ENCODE measurements around the gene SMOC1.

The SMOC1 gene

DNA sequence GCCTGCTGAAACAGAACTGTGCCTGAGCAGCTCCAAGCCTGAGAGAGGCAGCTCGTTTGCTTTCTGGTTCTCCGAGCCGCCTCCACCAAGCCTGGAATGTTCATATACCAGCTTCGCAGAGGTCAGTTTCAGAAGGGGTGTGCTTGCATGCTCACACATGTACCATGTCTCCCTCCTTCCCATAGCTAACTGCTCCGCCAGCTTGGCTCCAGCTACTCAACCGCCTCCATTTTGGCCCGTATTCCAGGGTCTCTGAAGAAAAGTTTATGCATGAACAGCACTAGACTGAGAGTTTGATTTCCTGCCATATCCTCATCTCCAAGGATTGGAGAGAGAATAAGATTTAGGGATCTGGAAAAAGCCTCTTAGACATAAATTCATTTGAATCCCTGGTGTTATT lies 103.7 kb downstream of the SMOC1 start:
- DNase-seq (ENCODE audit: low read depth): no peak

- no peak for DNase-seq (ENCODE audit: low read depth)
Observed at GRCh38 chr14:69983317-69983716, 104.1 kb downstream of the SMOC1 start.

- DNase-seq (ENCODE audit: low read depth): no peak
Observed at GRCh38 chr14:69985463-69985862, 106.2 kb downstream of the SMOC1 start.

DNA sequence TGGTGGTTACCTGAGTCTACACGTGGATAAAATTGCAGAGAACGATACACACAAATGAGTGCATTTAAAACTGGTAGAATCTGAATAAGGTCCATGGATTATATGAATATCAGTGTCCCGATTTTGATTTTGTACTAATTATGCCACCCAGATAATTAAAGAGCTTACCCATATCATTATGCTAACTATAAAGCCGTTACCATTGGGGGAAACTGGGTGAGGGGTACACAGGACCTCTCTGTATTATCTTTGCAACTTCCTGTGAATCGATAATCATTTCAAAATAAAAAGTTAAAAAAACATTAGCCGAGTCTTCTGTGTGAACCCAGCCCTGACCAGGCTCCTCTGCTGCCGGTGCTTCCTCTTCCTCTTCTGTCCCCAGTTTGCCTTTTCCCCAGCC lies 107.1 kb downstream of the SMOC1 start:
- no peak for DNase-seq (ENCODE audit: low read depth)

GRCh38 chr14:69987406-69988121 lies 108.3 kb downstream of the SMOC1 start:
- no peak for DNase-seq (ENCODE audit: low read depth)

DNA sequence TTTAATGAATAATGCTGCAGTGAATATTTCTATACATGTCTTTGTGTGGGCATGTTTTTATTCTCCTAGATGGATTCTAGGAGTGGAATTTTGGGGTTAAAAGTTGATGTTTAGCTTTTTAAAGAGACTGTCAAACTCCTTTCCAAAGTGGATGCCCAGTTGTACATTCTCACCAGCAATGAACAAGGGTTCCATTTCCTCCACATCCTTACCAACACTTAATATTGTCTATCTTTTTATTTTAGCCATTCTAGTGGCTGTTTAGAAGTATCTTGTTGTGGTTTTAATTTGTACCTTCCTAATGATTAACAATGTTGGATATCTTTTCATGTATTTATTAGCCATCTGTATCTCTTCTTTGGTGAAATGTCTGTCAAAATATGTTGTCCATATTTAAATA lies 109.8 kb downstream of the SMOC1 start:
- DNase-seq (ENCODE audit: low read depth): no peak

DNA sequence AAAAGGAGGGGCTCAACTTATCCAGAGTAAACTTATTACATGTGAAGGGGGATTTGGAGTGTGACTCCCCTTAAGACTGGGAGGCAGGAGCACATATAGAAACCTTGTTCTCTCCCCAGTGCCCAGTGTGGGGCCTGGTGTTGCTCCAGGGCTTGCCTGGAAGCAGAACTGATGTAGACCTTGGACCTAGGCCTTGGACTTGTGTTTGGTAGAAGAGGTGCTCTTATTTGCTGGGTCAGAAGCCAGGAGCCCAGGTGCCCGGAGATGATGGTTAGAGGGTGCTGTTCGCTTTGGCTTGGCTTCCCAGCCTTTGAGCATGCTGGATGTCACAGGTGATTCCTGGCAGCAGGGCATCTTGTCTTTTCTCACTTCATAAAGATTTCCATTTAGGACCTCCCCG lies 110.4 kb downstream of the SMOC1 start:
- no peak for DNase-seq (ENCODE audit: low read depth)

DNA sequence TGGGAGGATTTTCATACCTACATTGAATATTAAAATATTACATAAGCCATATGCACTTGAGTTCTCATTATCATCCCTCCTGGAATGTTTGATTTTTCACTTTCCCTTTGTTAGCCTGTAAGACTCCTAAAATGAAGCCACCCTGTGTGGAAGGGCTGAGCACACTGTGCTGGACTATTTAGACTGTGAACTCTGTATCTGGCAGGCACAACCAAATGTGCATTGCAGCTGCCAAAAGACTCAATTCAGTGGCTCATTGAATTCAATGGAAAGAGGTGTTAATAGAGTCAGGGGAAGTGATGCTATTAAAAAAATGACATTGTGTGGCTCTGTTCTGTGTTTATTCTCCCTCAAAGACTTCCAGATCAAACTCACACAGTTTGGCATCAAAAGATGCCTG lies 111.1 kb downstream of the SMOC1 start:
- no peak for DNase-seq (ENCODE audit: low read depth)

- DNase-seq (ENCODE audit: low read depth): no peak
Observed at GRCh38 chr14:69991422-69991821, 112.2 kb downstream of the SMOC1 start.

DNA sequence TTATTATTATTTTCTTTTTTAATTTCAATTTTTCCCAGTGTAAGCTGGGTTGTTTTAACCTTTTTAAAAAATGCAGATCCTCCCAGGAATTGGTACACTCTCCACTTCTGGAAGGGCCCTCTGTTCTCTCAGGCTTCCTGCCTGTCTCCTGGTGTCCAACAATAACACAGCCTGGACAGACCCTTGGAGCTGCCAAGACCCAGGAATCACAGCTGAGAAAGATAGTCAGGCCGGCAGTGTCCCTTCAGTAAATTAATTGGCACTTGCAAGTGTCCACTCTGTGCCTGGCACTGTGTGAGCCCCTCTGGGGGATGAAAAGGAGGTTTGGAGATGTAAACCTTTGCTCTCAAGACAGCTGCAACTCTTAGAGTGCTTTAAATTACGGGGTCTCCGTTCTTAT lies 113.3 kb downstream of the SMOC1 start:
- DNase-seq (ENCODE audit: low read depth): no peak

DNA sequence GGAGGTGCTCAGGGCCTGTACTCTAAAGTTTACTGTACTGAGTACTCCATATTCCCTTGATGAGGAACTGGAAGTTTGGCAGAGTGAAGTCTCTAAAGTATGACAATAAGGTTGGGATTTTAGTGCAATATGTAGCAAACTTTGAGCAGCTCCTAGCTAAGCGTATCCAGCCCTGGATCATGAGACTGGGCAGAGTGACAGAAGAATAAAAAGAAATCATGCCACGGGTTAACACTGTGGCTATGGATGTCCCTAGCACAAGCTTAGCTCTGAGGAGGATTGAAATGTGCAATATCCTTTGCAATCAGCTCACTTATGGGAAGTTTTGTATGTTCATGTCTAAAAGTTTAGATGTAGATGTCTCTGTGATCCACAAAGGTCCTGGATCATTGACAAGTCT lies 114.1 kb downstream of the SMOC1 start:
- no peak for DNase-seq (ENCODE audit: low read depth)

DNA sequence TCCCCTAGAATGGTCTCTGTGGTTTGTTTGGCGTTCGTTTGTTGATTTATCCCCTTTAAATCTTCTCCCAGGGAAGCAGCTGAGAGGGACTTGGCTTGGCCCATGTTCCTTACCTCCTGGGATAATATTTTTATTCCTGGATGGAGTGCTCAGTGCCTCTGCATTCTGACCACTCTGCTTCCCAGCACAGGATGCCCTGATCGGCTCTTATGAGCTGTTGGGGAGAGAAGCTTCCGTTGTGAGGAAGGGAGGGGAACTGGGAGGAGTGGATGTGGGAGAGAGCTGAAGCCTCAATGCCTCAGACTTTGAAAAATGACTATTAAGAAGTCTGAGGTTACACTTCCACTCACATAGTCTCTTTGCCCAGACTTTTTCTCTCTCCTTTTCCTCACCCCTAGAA lies 114.8 kb downstream of the SMOC1 start:
- no peak for DNase-seq (ENCODE audit: low read depth)

- DNase-seq (ENCODE audit: low read depth): no peak
Observed at GRCh38 chr14:69996216-69996615, 117.0 kb downstream of the SMOC1 start.

GRCh38 chr14:69997849-69998248 lies 118.6 kb downstream of the SMOC1 start:
- DNase-seq (ENCODE audit: low read depth): no peak

GRCh38 chr14:69999261-69999674 lies 120.1 kb downstream of the SMOC1 start:
- DNase-seq (ENCODE audit: low read depth): no peak

DNA sequence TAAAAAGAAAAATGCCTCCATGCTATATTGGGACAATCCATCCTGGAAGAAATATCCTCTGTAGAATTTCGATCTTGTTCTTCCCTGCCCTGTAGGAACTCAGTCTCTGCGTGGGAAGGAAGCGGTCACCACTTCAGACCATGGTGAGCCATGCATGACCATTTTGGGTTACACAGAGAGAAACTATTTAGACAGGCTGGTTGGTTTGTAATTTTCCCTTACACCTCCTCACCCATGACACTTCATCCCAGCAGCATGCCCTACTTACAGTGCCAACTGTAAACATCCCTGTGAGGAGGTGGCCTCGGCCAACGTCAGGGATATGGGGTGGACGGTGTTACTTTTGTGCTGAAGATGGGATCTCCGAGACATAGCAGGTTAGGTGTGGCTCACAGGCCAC lies 121.4 kb downstream of the SMOC1 start:
- no peak for DNase-seq (ENCODE audit: low read depth)

DNA sequence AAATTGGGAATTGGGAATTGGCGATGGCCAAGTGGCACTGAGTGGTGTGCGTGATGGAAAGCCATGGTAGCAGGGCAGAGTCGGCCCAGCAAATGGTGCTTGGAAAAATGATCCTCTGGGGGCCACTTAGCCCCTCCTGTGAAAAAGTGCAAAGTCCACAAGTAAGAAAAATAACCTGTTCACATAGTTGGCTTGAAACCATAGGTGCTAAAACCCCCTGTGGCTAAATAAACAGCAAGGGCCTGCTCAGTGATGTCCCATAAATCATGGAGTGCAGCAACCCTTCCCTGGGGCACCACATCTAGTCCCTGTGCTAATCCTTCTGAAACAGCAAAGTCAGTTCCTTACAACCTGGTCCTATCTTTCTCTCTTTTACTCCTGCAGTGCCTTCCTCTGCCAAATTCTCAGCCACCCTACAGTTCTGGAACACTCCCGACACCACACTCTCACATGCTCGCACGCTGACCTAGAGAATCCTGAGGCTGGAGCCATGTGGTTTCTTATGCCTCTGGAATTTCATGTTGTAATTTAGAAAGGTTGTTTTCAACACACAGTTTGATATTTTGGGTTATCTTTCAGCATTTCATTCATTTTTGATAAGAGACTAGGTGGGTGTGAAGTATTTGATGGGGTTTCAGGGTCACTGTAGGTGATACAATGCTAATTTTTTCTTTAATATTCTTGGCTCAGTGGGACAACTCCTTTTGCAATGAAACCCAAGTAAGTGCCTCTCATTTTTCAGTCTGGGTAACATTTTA lies 123.6 kb downstream of the SMOC1 start:
- no peak for DNase-seq (ENCODE audit: low read depth)

DNA sequence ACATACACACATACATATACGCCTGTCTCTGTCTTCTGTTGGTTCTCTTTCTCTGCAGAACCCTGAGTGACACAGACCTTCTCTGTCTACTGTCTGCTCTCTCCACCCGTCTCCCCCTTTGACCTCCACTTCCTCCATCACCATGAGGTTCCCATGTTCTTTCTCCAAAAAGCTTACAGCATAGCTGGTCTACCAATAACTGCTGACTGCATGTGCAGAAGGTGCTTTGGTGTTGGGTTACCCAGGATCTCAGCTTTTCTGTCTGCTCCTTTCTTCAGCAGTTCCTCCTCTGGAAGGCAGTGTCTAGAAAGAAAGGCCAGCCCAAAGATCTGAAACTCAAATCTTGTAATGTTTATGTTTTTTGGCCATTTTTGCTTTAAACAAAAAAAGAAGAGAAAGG lies 125.6 kb downstream of the SMOC1 start:
- DNase-seq (ENCODE audit: low read depth): no peak

DNA sequence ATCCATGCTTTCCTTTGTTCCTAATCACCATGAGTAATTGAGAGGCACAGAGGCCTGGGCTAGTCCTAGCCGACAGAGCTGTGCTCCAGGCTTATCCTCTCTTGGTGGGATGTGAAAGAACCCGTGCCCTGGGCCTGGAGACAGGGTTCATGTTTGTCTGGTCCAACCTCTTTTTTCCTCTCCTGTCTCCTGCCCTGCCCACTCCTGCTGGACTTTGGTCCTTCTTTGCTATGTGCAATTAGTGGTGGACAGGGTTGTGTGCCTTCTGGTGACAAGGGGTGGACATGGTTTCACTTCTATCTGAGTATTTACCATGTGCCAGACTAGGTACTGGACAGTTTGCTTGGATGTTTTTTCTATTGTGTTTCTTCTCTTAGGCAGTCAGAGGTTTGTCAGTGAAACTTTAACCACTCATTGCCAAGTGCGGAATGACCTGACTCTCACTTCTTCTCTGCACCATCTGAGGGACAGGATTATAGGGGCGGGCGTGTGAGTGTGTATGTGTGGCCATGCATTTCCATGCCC lies 126.1 kb downstream of the SMOC1 start:
- no peak for DNase-seq (ENCODE audit: low read depth)

GRCh38 chr14:70006699-70007098 lies 127.5 kb downstream of the SMOC1 start:
- no peak for DNase-seq (ENCODE audit: low read depth)

- no peak for DNase-seq (ENCODE audit: low read depth)
Observed at GRCh38 chr14:70008284-70009262, 129.4 kb downstream of the SMOC1 start.

- DNase-seq (ENCODE audit: low read depth): no peak
Observed at GRCh38 chr14:70009961-70010360, 130.7 kb downstream of the SMOC1 start.
